Stimulated activated CD4-positive, alpha-beta T cell treated with anti-CD3 and anti-CD28 coated beads, TNF-alpha, amount 100 ng/mL, for 1 hour (primary cell): ENCODE measurements around the gene DHDH.
"Not testable (repeated sequence)": the region's sequence is repeated elsewhere in the genome, so short reads cannot be mapped to it uniquely, and the experiment has no call there.

Source experiments
- DNase-seq, 3 donors: peaks; one replicate each; pipeline ENCODE4 v3.0.0-alpha.2; 2020; ENCODE audit warnings: low read depth in 3 of 3, low spot score in 1 of 3

The DHDH gene

DNA sequence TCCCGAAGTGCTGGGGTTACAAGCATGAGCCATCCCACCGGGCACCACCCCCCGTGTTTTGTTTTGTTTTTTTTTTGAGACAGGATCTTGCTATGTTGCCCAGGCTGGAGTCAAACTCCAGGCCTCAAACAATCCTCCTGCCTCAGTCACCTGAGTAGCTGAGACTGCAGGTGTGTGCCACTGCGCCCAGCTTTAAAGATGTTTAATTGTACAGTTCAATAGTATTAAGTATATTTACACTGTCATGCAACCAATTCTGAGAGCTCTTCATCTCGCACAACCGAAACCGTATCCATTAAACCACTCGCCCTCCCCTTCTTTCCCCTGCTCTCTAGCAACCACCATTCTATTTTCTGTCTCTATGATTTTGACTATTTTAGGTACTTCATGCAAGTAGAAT lies 17.7 kb upstream of the DHDH start:
- no peak for DNase-seq

DNA sequence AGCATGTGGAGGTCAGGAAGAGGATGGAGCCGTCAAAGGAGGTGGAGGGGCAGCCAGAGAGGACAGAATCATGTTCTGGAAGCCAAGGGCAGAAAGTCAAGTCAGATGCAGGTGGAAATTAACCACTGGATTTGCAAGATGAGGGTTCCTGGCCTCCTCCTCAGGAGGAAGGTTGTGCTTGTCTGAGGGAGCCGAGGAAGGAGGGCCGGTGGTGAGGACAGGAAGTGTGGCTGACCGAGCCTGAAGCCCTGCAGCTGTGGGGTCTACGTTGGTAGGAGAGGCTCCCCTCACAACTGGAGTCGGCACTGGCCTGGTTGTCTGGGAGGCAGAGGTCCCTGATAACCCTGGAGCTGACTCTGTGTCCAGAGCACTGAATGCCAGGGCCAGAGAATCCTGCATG lies 15.4 kb upstream of the DHDH start:
- DNase-seq: no peak

- no peak for DNase-seq
Measured at GRCh38 chr19:48918801-48919247, 14.7 kb upstream of the DHDH start.

DNA sequence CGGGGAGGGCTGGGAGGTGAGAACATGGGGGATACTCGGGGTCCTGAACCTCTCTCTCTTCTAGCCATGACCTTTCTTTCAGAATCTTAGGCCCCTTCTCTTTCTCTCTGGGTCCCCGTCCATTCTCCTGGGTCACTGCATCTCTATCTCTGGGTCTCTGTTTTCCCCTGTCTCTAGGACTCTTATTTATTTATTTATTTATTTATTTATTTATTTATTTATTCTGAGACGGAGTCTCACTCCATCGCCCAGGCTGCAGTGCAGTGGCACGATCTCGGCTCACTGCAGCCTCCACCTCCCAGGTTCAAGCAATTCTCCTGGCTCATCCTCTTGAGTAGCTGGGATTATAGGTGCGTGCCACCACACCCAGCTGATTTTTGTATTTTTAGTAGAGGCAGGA lies 14.2 kb upstream of the DHDH start:
- DNase-seq: not testable (repeated sequence)

- no peak for DNase-seq
Measured at GRCh38 chr19:48920949-48921348, 12.6 kb upstream of the DHDH start.

- DNase-seq: no peak
Measured at GRCh38 chr19:48921721-48922500, 11.6 kb upstream of the DHDH start.

DNA sequence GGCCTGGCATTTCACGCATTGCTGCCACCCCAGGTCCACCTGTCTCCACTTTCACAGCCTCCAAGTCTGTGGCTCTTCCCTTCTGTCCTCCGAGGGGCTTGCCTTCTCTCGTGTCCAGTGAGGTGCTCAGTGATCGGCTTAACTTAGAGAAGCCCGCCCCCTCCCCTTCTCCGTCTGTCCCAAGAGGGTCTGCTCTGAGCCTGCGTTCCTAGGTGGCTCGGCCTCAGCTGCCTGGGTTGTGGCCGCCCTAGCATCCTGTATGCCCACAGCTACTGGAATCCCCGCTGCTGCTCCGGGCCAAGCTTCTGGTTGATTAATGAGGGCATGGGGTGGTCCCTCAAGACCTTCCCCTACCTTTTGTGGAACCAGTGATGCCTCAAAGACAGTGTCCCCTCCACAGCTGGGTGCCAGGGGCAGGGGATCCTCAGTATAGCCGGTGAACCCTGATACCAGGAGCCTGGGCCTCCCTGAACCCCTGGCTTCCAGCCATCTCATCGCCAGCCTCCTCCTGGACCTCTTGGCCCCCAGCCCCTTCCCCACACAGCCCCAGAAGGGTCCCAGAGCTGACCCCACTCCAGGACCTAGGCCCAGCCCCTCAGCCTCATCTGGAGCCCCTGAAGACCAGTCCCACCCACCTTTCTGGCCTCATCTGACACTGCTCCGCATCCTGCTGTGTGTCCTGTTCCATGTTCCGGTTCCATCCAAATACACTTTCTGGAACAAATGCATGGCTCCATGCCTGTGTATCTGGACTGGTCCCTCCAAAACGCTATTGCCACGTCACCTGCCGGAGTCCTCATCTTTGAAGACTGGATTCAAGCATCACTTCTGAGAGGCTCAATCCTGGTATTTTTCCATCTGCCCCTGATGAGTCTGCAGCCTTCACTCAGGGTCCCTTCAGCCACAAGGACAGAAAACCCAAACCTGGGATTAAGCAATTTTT lies 10.7 kb upstream of the DHDH start:
- DNase-seq: no peak

GRCh38 chr19:48925240-48925843 lies 8.2 kb upstream of the DHDH start:
- DNase-seq: no peak

- not testable (repeated sequence) for DNase-seq
Measured at GRCh38 chr19:48925890-48926289, 7.6 kb upstream of the DHDH start.

DNA sequence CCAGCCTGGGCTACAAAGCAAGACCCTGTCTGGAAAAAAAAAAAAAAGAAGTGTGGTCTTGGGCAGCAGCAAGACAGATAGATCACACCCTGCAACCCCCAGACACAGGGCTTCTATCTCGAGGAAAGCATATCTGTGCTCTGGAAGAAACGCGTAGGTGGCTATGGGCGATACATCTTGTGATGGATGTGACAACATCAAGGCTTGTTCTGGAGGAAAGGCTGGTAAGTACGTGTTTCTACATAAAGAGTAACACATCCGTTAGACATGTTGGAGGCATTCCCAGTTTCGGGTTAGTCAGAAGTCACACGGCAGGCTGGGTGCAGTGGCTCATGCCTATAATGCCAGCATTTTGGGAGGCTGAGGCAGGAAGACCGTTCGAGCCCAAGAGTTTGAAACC lies 6.6 kb upstream of the DHDH start:
- DNase-seq: no peak

DNA sequence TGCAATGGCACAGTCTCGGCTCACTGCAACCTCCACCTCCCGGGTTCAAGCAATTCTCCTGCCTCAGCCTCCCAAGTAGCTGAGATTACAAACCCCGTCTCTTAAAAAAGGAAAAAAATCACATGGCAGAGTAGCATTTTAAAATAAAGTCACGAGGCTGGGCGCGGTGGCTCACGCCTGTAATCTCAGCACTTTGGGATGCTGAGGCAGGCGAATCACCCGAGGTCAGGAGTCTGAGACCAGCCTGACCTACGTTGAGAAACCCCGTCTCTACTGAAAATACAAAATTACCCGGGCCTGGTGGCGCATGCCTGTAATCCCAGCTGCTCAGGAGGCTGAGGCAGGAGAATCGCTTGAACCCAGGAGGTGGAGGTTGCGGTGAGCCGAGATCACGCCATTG lies 5.8 kb upstream of the DHDH start:
- DNase-seq: not testable (repeated sequence)

DNA sequence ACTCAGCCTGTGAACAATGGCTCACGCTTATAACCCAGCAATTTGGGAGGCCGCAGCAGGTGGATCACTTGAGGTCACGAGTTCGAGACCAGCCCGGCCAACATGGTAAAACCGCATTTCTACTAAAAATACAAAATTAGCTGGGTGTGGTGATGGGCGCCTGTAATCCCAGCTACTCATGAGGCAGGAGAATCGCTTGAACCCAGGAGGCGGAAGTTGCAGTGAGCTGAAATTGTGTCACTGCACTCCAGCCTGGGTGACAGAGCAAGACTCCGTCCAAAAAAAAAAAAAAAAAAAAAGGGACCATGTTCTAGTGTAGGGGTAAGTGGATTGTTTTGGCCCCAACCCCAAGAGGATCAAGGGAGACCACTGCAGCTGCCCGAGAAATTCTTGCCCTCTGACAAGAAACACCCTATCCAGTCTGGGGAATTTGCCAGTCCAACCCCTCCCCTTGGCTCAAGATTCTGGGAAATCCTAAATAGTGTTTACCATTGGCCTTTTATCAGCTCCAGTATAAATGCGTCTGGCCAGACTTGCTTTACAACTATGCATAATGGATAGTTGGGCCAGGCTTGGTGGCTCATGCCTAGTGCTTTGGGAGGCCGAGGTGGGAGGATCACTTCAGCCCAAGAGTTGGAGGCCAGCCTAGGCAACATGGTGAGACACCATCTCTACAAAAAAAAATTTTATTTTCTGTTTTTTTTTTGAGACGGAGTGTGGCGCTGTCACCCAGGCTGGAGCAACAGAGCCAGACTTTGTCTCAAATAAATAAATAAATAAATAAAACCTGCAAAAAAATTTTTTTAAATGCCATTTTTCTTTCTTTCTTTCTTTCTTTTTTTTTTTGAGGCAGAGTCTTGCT lies 5.1 kb upstream of the DHDH start:
- DNase-seq: no peak

DNA sequence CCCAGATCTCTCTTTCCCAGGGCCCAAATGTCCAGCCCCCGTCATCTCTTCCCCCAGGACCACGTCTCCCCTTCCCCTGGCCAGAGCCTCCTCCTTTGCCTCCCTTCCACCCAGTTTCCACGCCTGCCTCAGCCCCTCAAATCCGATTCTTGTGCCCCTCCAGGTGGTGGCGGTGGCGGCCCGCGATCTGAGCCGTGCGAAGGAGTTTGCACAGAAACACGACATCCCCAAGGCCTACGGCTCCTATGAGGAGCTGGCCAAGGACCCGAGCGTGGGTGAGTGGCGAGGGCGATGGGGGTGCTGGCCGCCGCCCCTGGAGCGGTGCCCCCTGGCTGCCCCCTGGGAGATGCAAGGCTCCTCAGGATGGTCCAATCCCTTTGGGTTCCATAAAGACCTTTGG lies 1.3 kb downstream of the DHDH start:
- no peak for DNase-seq

GRCh38 chr19:48935864-48936263 lies 2.4 kb downstream of the DHDH start:
- DNase-seq: no peak

- no peak for DNase-seq
Measured at GRCh38 chr19:48938256-48938655, 4.8 kb downstream of the DHDH start.

DNA sequence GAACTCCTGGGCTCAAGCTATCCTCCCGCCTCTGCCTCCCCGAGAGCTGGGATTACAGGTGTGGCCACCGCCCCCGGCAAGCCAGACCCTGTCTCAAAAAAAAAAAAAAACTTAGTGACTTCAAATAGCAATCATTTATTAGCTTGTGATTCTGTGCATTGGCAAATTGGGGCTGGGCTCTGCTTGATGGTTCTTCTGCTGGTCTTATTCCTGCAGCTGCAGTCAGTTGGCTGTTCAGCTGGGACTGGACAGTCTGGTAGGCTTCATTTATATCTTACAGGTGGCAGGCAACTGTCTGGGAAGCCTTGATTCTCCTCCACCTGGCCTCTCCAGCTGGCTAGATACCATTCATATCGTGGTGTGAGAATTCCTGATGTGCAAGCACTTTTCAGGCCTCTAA lies 7.4 kb downstream of the DHDH start:
- DNase-seq: no peak

- no peak for DNase-seq
Measured at GRCh38 chr19:48943081-48943480, 9.6 kb downstream of the DHDH start.

DNA sequence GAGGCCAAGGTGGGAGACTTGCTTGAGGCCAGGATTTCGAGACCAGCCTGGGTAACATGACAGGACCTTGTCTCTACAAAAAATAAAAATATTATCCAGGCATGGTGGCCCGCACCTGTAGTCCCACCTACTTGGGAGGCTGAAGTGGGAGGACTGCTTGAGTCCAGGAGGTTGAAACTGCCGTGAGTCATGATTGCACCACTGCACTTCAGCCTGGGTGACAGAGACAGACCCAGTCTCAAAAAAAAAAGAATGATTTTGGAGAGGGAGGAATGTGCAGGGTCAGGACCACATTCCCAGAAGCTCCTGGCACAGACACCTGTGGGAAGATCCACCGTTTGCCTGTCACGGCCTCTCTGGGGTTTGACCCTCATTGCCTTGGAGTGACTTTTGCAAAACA lies 11.9 kb downstream of the DHDH start:
- DNase-seq: no peak

DNA sequence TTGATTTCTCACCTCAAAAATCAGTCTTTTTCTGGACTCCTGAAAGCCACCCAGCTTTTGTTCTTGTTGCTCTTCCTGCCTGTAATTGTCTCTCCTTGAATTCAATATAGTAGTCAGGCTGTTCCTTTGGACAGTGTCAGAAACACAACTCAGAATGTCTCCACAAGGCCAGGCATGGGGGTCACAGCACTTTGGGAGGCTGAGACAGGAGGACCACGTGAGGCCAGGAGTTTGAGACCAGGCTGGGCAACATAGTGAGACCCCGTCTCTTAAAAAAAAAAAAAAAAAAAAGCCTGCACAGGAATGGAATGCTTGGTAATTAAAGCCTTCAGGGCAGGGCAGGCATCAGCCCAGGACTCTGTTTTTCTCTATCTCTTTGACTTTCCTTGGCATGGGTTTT lies 12.3 kb downstream of the DHDH start:
- DNase-seq: no peak

GRCh38 chr19:48946463-48947257 lies 13.2 kb downstream of the DHDH start:
- DNase-seq: no peak
